ENCODE measurements around the gene RAI14.

The RAI14 gene

GRCh38 chr5:34611464-34612415 is 44.4 kb upstream of the RAI14 start:
- no peak for TF ChIP-seq CTCF (IDR thresholded peaks at IDR 0.05; ENCODE audit: low read depth, low read length)

GRCh38 chr5:34616651-34617050 is 39.5 kb upstream of the RAI14 start:
- no peak for TF ChIP-seq CTCF (IDR thresholded peaks at IDR 0.05; ENCODE audit: low read depth, low read length)
- no peak for DNase-seq (ENCODE audit: low read depth in 2 of 2)
- H3K4me3 ChIP-seq (replicated peaks in 1 of 2; ENCODE audit: low read depth in 2 of 2, low read length in 2 of 2), result no peak overlapping the region

More at GRCh38 chr5:34611464-34612415, 44.4 kb upstream of the RAI14 start:
- no peak overlapping the region for H3K4me3 ChIP-seq (replicated peaks in 1 of 2; ENCODE audit: low read depth in 2 of 2, low read length in 2 of 2)
- no peak for DNase-seq (ENCODE audit: low read depth in 2 of 2)

- no peak overlapping the region for H3K4me3 ChIP-seq (replicated peaks in 1 of 2; ENCODE audit: low read depth in 2 of 2, low read length in 2 of 2)
- DNase-seq (ENCODE audit: low read depth in 2 of 2), result no peak
Observed at GRCh38 chr5:34618371-34619065, 37.6 kb upstream of the RAI14 start.

DNA sequence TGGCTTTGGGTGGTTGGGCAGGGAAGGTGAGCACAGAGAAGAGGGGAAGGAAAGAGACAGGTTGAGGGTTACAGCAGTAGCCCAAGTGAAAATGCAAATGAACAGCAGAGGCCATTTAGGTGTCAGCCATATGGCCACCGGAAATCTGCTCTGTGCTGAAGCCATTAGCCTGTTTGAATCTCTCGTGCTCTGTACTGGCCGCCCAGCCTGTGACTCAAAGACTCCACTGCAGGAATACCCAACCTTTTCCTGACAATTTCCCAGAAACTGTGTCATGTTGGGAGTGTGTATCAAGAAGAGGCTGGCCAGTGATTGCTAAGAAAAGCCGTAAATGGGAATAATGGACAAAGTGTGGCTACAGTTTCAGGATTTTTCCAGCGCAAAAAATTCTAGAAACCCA is 35.9 kb upstream of the RAI14 start:
- DNase-seq (ENCODE audit: low read depth in 2 of 2), result no peak
- no peak overlapping the region for H3K4me3 ChIP-seq (replicated peaks in 1 of 2; ENCODE audit: low read depth in 2 of 2, low read length in 2 of 2)
- TF ChIP-seq CTCF (IDR thresholded peaks at IDR 0.05; ENCODE audit: low read depth, low read length), result no peak

More at GRCh38 chr5:34618371-34619065, 37.6 kb upstream of the RAI14 start:
- TF ChIP-seq CTCF (IDR thresholded peaks at IDR 0.05; ENCODE audit: low read depth, low read length), result no peak

DNA sequence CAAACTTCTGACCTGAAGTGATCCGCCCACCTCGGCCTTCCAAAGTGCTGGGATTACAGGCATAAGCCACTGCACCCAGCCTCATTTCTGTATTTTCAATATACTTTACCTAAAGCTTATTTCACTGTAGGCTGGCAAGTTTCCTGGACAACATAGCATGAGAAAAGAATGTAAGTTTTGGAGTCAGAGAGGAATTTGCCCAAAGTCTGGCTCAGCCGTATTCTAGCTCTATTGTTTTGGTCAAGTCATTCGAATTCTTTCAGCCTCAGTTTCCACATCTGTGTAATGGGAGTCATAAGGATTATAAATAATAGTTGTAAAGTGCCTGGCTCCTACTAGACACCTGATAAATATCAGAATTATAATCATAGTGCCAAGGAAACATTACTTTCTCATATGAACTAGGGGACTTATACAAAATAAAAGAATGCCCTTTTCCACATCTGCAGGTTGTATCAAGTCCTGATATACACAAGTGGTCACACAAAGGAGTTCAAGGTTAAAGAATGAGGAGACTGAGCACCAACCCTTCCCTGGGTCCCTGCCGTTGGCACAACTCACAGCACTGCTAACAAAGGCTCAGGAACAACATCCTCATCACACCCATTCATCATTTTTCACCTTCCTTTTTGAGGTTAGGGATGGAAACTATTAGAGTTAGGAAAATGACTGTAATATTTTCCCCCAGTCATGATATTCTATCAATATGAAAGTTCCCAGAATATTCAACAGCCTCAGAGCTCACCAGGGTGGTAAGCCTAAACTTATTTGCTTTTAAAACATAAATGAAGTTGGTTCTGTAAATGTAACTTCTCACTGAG is 34.6 kb upstream of the RAI14 start:
- no peak for TF ChIP-seq CTCF (IDR thresholded peaks at IDR 0.05; ENCODE audit: low read depth, low read length)
- DNase-seq (ENCODE audit: low read depth in 2 of 2), result peak; percentile 27 to 39
- H3K4me3 ChIP-seq (replicated peaks in 1 of 2; ENCODE audit: low read depth in 2 of 2, low read length in 2 of 2), result no peak overlapping the region

- DNase-seq (ENCODE audit: low read depth in 2 of 2), result peak in 1 of 2 donors; percentile 48
- H3K4me3 ChIP-seq (replicated peaks in 1 of 2; ENCODE audit: low read depth in 2 of 2, low read length in 2 of 2), result no peak overlapping the region
- no peak for TF ChIP-seq CTCF (IDR thresholded peaks at IDR 0.05; ENCODE audit: low read depth, low read length)
Observed at GRCh38 chr5:34622098-34622400, 34.1 kb upstream of the RAI14 start.

Measured in cardiac fibroblast (primary cell).